Neural crest cell (in vitro differentiated cells): Measurements from ENCODE around the gene RNU6-7. TPM values are rescaled to one million over a fixed set of nuclear protein-coding genes. Genes with fewer than 3 reads are reported as not detected.

ENCODE experiments used
- DNase-seq: peaks from one replicate; pipeline ENCODE4 v3.0.0; 2021; ENCODE audit warnings: low read depth, mixed read lengths, low spot score
- H3K27ac Mint-ChIP-seq: one replicate; pipeline ENCODE4 v1.8.0; 2021; ENCODE audit warnings: mild to moderate bottlenecking, mixed read lengths; ENCODE audit not compliant: unreplicated experiment
- H3K27me3 Mint-ChIP-seq: 2 replicates; pipeline ENCODE4 v1.8.0; 2021; ENCODE audit warnings: low read depth, mild to moderate bottlenecking, mixed read lengths
- H3K36me3 Mint-ChIP-seq: 2 replicates; pipeline ENCODE4 v1.8.0; 2021; ENCODE audit warnings: low read depth, mild to moderate bottlenecking, mixed read lengths
- H3K4me1 Mint-ChIP-seq: 2 replicates; pipeline ENCODE4 v1.8.0; 2021; ENCODE audit warnings: mixed read lengths
- H3K4me3 Mint-ChIP-seq: one replicate; pipeline ENCODE4 v1.8.0; 2021; ENCODE audit warnings: mild to moderate bottlenecking, mixed read lengths
- H3K9me3 Mint-ChIP-seq: 2 replicates; pipeline ENCODE4 v1.8.0; 2021; ENCODE audit warnings: mixed read lengths
- CTCF ChIP-seq: fragments of 200-600 bp; sonication (generic); conservative IDR thresholded peaks from 2 replicates; pipeline ENCODE4 v1.5.0; 2021; ENCODE audit warnings: antibody characterized with exemption, mild to moderate bottlenecking
- total RNA-seq: library from RNA; stranded (reverse); gene quantifications from 2 replicates; pipeline ENCODE4 v1.2.1, GENCODE V29; 2021

RNU6-7 gene
- total RNA-seq, 1 donor from 2014 or later = not detected

DNA sequence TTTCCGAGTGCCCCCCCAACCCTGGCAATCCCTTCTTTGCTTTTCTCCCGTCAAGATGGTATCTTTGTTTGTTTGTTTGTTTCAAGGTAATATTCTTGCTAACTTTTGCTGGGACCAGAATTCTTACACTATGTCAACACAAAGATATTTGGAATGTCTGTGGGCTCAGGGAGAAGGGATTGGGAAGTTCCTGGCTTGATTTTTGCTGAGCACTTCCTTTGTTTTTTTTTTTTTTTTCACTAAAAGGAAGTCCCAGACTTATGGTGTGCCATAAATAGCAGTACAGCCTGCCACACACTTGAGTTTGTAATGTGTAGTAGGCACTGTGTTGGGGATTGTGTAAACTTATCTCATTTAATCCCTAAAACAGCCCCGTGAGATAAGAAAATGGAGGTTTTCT lies 11.2 kb upstream of the RNU6-7 start:
- Mint-ChIP-seq H3K4me3 (no peak overlapping the region), H3K9me3 (peaks cover 5% of the 10 kb centered on the region), H3K4me1 (no peaks in the 10 kb centered on the region), H3K36me3 (peaks cover 2% of the 10 kb centered on the region), H3K27ac (no peak overlapping the region), H3K27me3 (peaks cover 3% of the 10 kb centered on the region)
- no peak for DNase-seq
- no peak for TF ChIP-seq CTCF

DNA sequence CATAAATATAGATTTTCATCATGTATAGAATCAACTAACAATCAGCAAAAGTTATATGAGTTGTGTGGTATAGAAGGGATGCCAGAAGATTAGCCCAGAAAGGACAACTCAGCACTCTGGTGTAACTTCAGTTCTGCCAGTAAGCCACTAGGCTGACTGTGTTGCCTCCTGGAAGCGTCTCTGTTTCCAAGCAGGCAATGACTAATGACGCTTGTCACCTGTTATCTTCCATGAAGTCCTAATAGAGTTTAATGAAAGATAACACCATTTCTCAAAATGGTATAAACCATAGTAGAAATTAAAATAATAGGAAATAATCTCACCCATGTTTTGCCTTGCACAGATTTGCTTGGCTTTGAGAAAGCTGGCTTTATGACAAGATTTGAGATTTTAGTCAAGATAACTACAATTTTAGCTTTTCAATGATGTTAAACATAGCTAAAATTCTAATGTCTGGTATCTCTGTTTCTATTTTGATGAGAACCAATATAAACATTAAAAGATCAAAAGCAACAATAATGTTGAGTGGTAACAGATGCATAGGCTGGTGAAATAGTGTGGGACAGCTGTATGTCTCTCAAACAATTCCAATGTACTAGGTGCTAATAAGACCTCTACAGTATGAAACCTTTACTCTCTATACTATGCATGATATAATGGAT lies 9.0 kb upstream of the RNU6-7 start:
- Mint-ChIP-seq H3K36me3 (no peaks in the 10 kb centered on the region), H3K4me1 (no peaks in the 10 kb centered on the region), H3K27me3 (peaks cover 3% of the 10 kb centered on the region), H3K27ac (no peak overlapping the region), H3K9me3 (no peaks in the 10 kb centered on the region), H3K4me3 (no peak overlapping the region)
- no peak for DNase-seq
- no peak for TF ChIP-seq CTCF

GRCh38 chr14:32193532-32193931 lies 8.3 kb upstream of the RNU6-7 start:
- no peaks in the 10 kb centered on the region for H3K4me1 Mint-ChIP-seq
- H3K4me3 Mint-ChIP-seq = no peak overlapping the region
- DNase-seq = no peak
- no peaks in the 10 kb centered on the region for H3K9me3 Mint-ChIP-seq
- H3K27me3 Mint-ChIP-seq = peaks cover 3% of the 10 kb centered on the region
- H3K27ac Mint-ChIP-seq = no peak overlapping the region
- no peaks in the 10 kb centered on the region for H3K36me3 Mint-ChIP-seq
- TF ChIP-seq CTCF = no peak

GRCh38 chr14:32195636-32196035 lies 6.2 kb upstream of the RNU6-7 start:
- H3K4me3 Mint-ChIP-seq = no peak overlapping the region

DNA sequence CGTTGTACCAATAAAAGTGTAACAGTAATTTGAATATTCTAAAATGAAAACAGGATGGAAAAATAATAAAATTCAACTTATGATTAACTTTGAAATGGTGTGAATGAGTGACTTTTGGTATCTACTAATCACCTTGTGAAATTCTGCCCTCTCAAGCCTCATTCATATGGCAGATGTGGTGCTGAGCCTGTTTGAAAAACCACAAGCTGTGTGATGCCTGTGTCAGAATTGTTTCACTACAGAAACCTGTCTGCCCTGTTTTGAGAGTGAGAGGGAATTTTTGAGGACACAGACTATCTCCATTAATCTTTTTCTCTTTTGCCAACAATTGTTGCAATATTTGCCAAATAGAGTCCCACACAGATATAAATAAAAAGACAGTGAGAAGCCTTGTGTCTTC lies 3.9 kb upstream of the RNU6-7 start:
- no peak for TF ChIP-seq CTCF
- Mint-ChIP-seq H3K27ac (no peak overlapping the region), H3K4me3 (no peak overlapping the region), H3K4me1 (peaks cover 17% of the 10 kb centered on the region), H3K36me3 (no peaks in the 10 kb centered on the region), H3K27me3 (peaks cover 14% of the 10 kb centered on the region), H3K9me3 (no peaks in the 10 kb centered on the region)
- no peak for DNase-seq

More at GRCh38 chr14:32195636-32196035, 6.2 kb upstream of the RNU6-7 start:
- Mint-ChIP-seq H3K27me3 (peaks cover 3% of the 10 kb centered on the region), H3K27ac (no peak overlapping the region), H3K4me1 (no peaks in the 10 kb centered on the region), H3K9me3 (no peaks in the 10 kb centered on the region), H3K36me3 (no peaks in the 10 kb centered on the region)
- DNase-seq = no peak
- no peak for TF ChIP-seq CTCF
